PC-3 (cell line): Measurements from ENCODE around the gene TSPAN9.

Experiments used
- CTCF ChIP-seq: fragments of 300-600 bp; sonication (generic); conservative IDR thresholded peaks from 2 replicates; pipeline ENCODE4 v1.5.1; 2017; ENCODE audit warnings: antibody characterized with exemption, low read depth, mild to moderate bottlenecking, low read length
- EZH2 ChIP-seq: fragments of 300-600 bp; sonication (generic); IDR thresholded peaks from one replicate; pipeline ENCODE4 v1.6.1; 2017; ENCODE audit warnings: antibody characterized with exemption, mild to moderate bottlenecking, low read length; ENCODE audit not compliant: unreplicated experiment

- TF ChIP-seq CTCF (no peak), EZH2 (no peak)
Measured at GRCh38 chr12:3083921-3084347, 6.8 kb downstream of the TSPAN9 start.
